HTERT RPE-1 (cell line): ENCODE measurements around the gene CCT6A.
"Not testable (repeated sequence)": the region's sequence is repeated elsewhere in the genome, so short reads cannot be mapped to it uniquely, and the experiment has no call there.

Source experiments
- in situ Hi-C: fragments of 300-500 bp; cut with MboI; formaldehyde crosslinking; loops from 4 replicates; pipeline ENCODE4 v1.14.3; 2020; ENCODE audit warnings: low sequenced_read_pairs

CCT6A gene

GRCh38 chr7:56051053-56051338, 569 bp upstream of the CCT6A start:
- in situ Hi-C loops = no loop called here

GRCh38 chr7:56053379-56053778, 1.8 kb downstream of the CCT6A start:
- in situ Hi-C loops = no loop called here

- in situ Hi-C loops = no loop called here
Observed at GRCh38 chr7:56053993-56054392, 2.4 kb downstream of the CCT6A start.

- in situ Hi-C loops = no loop called here
Observed at GRCh38 chr7:56062382-56062781, 10.8 kb downstream of the CCT6A start.

GRCh38 chr7:56063500-56063881, 11.9 kb downstream of the CCT6A start:
- in situ Hi-C loops = no loop called here

- in situ Hi-C loops = no loop called here
Observed at GRCh38 chr7:56063882-56064625, 12.5 kb downstream of the CCT6A start, which contains the start of gene SUMF2. TSS of gene SUMF2 (plus strand) at chr7:56064286. CDS start at chr7:56064312, 26 bp downstream.

GRCh38 chr7:56066376-56066775, 14.8 kb downstream of the CCT6A start:
- in situ Hi-C loops = not testable (repeated sequence)

- in situ Hi-C loops = no loop called here
Observed at GRCh38 chr7:56074371-56074791, 22.8 kb downstream of the CCT6A start.

- in situ Hi-C loops = no loop called here
Observed at GRCh38 chr7:56077681-56078080, 26.1 kb downstream of the CCT6A start.

- in situ Hi-C loops = no loop called here
Observed at GRCh38 chr7:56078196-56078595, 26.6 kb downstream of the CCT6A start.

- in situ Hi-C loops = no loop called here
Observed at GRCh38 chr7:56079450-56080185, 28.1 kb downstream of the CCT6A start.

GRCh38 chr7:56080726-56081435, 29.3 kb downstream of the CCT6A start:
- in situ Hi-C loops = not testable (repeated sequence)

GRCh38 chr7:56081626-56082340, 30.2 kb downstream of the CCT6A start:
- in situ Hi-C loops = no loop called here

- in situ Hi-C loops = no loop called here
Observed at GRCh38 chr7:56083150-56083785, 31.7 kb downstream of the CCT6A start.

- in situ Hi-C loops = no loop called here
Observed at GRCh38 chr7:56086761-56087160, 35.2 kb downstream of the CCT6A start.

GRCh38 chr7:56087445-56087844, 35.9 kb downstream of the CCT6A start:
- in situ Hi-C loops = no loop called here

GRCh38 chr7:56091591-56091990, 40.0 kb downstream of the CCT6A start:
- in situ Hi-C loops = no loop called here

- in situ Hi-C loops = not testable (repeated sequence)
Observed at GRCh38 chr7:56092388-56092787, 40.8 kb downstream of the CCT6A start.

- in situ Hi-C loops = no loop called here
Observed at GRCh38 chr7:56092789-56093531, 41.4 kb downstream of the CCT6A start, which contains the start of gene PHKG1. TSS of gene PHKG1 (minus strand) at chr7:56092952. CDS start at chr7:56088941, 4,011 bp downstream.

- in situ Hi-C loops = no loop called here
Observed at GRCh38 chr7:56097700-56098099, 46.1 kb downstream of the CCT6A start.
